ENCODE data around the gene TENM4.
A peak's percentile ranks its signal among the peaks of the same experiment; 100 is the strongest.

Gene TENM4

DNA sequence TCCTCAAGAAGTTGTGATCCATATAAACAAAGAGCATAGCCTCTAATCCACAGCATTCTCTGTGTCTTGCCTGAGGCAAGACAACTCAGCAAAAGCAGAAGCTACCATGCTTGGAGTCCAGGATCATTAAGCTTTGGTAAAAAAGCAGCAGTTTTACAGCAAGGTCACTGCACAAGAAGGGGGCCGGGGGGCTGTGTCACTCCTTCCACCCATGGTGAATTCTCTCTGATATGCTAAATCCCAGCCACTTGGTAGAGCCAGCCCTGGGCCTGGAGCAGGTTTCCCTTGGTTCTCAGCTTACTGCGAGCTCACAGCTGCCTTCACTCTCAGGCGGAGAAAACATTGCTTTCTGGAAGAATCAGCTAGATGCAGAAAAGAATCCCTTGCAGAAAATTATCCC, 144.7 kb downstream of the TENM4 start:
- no peak for DNase-seq (ENCODE audit: low spot score)

DNA sequence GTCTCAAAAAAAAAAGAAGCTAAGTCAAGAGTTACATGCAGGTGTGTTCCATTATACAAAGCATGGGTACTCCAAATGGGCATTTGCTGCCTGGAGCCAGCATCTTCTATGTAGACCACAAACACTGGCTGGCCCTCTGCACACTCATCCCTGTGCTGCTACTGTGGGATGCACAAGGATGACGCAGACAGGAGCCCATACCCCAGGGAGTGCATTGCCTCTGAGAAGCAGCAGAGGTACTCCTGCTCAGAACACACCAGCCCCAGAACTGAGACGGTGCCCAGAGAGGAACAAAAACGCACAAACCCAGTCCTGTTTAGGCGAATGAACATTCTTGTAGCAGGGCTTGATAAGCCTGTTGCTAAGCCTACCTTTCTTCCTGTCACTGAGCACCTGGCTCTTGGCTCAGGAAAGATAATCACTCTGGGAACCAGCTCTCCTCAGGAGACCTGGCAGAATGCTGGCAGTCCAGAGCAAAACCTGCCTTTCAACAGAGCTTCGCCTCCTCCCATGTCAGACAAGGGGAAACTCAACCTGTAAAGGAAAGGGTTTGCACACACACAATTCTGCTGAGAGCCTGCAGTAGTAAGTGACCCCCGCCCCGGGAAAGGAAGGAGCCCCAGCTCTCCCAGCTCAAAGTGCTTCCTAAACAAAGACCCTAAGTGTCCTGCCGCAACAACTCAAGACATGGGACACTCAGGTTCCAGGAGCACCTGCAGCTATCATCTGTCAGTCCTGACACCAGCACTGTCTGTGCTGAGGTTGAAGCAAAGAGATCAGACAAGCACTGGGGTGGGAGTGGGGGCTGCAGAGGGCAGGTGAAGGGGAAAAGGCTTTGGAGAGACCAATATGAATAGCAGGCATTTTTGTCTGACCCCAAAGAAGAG, 145.7 kb downstream of the TENM4 start:
- no peak for DNase-seq (ENCODE audit: low spot score)

DNA sequence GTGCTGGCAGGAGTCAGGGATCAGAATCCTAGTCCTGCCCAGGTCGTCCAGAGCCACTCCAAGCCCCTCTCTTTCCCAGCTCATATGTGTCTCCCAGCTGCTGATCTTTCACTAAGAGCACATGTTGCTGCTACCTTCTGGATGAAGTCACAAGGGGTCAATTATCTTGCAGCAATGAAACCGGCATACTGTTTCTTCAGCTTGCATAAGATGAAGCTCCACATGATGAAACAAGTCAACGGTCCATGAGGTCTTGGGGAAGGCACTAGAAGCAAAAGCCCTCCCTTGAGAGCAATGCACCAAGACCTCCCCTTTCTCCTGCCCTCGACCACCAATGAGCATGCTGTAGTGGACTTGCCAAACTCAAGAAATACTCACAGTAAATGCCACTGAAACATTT, 148.9 kb downstream of the TENM4 start:
- no peak for DNase-seq (ENCODE audit: low spot score)

DNA sequence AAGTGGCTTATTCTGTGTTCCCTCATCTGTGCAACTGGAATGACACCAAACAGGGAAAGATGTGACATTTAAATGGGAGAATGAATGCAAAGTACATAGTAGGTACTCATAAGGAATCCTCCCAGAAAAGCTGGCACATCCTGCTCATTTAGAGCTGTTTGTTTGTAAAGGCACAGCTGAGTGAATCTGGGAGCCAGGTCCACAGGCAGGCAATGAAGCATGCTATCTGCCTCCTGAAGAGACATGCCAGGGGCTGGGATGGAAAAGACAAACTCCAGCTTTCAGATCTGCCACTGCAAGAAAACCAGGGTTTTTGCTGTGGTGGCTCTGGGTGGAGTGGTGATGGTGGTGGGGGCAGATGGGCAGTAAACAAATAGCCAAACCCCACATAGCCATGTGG, 150.1 kb downstream of the TENM4 start:
- DNase-seq (ENCODE audit: low spot score) = no peak

DNA sequence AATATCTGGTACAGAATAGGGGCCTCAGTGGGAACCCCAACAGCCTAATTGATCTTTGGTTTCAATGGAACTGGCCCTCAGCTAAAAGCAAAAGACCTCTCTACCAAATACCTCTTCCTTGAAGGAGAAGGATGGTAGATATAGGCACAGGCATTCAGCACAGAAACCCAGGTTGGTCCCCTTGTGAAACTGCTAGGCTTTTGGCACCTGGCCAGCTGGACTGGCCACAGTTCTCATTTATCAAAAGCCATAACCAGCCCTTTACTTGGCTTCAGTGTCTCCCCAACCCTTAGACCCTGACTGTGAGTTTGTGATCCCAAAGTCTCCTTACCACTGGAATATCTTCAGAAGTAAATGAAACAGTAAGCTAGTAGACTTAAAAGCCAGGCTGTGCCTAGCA, 152.9 kb downstream of the TENM4 start:
- no peak for DNase-seq (ENCODE audit: low spot score)

DNA sequence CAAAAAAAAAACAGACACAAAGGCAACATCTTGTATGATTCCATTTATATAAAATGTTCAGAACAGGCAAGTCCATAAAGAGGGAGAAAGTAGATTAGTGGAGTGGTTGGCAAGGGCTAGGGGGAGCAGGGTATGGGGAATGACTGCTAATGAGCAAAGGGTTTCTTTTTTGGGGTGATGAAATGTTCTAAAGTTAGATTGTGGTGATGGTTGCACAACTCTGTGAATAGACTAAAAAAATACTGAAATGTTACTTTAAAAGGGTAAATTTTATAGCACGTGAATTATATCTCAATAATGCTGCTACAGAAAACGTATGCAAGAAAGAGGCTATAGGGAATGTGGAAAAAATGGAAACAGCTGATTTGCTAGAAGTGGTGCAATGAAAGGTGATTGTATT, 155.1 kb downstream of the TENM4 start:
- no peak for DNase-seq (ENCODE audit: low spot score)

DNA sequence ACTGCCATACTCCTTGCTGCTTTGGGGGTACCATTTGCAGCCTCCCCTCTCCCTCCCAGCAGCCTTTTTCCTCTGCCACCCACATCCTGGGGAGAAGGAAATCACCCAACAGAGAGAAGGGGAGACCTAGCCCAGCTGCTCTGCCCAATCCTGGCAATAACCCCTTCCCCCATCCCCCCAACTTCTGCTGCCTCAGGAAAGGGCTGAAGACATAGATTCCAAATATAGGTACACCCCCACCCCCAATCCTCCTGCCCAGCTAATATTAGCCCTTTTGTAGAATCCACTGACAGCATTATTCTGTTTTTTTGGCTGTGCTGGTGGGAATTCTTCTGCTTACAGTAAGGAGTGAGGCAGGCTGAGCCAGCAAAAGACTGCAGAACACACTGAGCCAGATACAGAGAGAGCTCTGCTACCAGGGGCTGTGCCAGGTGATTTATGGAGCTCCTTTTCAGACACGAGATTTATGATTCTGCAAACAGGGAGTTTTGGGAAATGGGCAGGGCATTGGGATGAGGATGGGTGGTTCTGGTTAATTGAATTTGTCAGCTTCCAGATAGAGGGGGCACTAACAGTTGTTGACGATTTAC, 164.0 kb downstream of the TENM4 start:
- DNase-seq (ENCODE audit: low spot score) = no peak

DNA sequence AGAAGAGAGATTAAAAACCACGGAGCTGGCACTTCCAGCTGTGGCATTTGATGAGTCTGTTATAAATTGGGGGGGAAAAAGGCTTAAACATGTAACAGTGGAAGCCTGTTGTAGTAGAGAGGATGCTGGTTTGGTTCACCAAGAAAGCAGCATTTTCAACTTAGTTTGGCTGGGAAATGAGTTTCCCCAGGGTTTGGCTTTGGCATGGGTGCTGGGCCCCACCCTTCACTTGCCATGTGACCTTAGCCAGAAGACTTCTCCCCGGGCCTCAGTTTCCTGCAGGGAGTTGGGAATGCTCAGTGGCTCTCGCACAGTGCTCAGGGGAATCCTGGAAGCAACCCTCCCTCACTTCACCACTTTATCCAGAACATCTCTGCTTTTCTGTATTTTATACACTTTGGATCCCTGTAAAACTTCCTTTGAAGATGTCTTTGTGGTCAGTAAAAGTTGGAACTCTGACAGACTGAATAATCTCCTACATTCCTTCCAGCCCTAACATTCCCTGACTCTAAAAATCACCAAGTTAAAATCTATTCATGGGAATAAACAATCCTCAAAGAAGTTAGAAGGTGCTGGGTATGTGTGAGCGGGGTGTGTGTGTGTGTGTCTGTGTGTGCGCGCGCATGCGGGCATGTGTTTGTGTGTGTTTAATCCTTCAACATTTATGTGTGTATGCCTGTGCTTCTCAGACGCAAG, 166.0 kb downstream of the TENM4 start:
- peak; percentile 18 for DNase-seq (ENCODE audit: low spot score)

DNA sequence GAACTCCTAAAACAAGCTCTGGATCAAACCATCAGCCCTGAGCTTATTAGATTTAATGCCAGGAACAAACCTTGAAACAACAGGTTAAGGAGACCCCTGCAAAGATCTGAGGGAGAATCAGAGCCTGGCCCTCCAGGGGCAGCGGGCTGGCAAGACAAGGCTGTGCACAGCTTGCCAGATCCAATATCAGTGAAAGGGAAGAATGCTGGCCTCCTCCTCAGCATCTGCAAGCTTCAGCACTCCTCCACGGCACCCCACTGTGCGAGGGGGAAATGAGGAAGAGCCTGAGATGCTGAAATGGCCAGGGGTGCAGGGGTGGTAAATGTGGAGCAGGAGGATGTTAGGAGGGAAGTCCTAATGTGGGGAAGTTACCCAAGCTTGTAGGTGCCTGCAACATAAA, 167.0 kb downstream of the TENM4 start:
- no peak for DNase-seq (ENCODE audit: low spot score)

DNA sequence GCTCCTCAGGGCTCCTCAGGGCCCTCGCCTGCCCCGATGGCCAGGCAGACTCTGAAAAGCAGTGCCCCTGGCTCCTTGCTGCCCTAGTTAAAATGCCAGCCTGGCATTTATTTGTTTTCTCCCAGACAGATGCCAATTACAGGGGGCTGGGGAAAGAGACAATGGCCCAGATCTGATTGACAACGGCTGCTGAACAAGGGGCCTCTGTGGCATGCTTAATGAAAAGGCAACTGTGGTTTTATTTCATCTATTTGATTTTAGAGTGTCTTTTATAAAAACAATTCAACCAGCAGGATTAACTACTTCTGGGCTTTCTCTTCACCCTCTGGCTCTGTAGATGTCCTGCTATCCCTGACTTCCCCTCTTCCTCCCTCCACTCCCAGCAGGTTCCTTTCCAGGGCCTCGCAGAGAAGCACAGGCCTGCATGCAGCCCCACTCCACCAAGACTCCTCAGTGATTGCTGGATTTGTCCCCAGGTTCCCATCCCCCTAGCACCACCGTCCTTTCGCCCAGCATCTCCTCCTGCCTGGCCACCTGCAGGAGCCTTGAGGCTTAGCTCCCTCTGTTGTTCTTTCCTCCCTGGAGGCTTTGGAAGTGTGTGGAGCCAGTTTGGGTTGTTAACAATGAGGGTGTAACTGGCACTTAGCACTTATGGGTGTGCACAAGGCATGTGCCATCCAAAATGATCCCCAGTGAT, 171.1 kb downstream of the TENM4 start:
- no peak for DNase-seq (ENCODE audit: low spot score)

DNA sequence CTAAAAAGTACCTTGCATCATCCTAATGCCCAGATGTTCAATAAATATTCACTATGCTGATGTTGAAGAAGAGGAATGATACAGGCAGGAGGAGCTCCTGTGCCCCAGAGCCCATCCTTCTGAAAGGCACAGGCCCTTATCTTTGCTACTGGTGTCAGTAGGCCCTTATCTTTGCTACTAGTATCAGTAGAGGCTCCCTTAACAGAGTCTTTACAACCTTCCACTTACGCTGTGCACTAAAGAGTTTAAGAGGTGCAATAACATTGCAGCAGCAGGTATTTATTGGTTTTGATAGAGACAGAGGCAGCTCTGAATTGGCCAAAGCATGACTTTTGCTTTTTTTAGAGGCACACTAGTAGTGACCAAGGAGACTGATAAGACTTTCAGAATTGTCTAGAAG, 174.4 kb downstream of the TENM4 start:
- DNase-seq (ENCODE audit: low spot score) = no peak

DNA sequence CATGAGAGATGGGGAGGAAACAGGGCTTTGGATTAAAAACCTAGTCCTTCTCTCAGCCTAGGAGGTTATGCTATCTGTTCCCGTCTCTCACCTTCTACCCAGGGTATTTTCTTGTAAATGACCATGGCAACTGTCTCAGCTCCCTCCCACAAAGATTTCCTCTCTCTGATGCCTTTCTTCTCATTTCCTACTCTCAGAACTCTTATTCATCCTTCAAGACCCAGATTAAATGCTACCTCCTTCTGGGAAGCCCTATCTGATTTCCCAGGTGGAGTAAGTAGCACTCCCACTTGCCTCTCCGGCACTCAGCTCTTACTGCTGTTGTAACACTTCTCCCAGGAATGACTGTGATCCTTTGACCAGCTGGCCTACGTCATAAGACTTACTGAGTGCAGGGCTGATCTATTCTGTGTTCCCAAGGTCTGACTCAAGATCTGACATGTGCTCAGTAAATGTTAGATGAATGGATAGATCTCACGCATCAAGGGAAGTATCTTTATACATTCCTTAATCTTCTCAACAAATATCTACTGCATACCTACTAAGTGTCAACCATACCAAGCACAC, 175.0 kb downstream of the TENM4 start:
- peak; percentile 27 for DNase-seq (ENCODE audit: low spot score)

DNA sequence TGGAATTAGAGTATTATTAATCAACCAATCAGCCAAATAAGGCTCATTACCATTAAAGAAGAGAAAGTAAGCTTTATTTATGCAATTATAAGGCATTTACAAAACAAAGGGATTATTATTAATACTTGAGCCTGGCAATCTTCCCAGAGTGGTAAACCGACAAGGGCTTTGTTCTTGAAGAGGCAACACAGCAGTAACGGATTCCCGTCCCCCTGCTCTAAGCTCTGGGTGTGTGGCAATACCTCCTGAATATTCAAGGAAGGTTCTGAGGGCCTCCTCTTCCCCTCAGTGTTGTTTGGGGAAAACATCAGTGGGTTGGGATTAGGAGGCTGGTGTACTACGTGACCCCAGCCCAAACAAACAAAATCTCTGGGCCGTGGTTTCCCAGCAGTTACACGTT, 176.5 kb downstream of the TENM4 start:
- DNase-seq (ENCODE audit: low spot score) = no peak

DNA sequence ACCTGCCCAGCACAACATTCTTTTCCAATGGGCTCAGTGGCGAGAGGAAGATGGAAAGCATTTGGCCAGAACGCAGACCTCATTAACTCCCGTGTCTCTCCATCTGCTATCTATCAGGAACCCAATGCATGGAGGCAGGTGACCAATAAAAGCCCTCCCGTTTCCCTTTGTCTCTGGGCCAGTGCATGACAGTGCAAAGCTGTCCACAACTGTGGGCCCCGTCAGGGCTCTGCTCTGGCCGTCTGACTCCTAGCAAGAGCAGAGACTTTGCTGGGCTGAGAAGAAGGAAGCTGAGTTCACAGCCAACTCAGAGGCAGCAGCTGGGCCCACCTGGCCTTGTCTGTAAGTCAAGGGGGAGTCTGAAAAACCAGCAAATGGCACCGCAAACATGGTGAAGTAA, 177.8 kb downstream of the TENM4 start:
- DNase-seq (ENCODE audit: low spot score) = no peak

DNA sequence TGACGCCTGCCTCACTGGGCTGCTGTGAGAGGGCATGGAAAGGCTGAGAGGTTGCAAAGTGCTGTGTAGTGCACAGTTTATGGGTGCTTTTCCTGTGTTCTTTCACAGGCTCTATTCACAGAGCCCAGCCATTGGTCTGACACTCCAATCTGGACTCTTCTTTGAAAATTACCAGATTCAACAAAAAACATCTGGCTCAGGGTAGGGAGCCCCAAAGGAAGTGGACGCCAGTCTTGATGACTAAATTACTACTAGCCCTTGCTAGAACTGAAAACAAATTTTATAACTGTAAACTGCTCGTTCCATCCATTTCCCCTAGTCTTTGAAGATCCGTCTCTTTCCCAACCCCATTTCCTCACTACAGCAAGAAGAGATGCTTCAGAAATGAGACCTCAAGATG, 178.6 kb downstream of the TENM4 start:
- DNase-seq (ENCODE audit: low spot score) = no peak

DNA sequence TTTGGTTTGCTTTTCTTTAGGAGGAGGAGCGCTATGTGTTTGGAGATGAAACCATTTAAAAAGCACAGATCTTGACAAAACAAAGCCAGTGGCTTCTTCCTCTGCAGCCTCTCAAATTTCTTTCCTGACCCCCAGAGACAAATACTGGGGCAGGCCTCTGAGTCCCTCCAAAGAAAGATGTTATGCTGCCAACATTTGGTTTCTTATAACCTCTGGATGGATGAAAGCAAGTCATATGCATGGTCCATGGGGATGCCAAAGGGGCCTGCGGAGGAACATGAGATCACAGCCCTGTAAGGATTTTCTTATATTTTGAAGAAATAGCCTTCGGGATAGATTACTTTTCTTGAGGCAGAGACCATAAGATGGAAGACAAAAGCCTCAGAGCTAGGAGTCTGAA, 179.1 kb downstream of the TENM4 start:
- no peak for DNase-seq (ENCODE audit: low spot score)

DNA sequence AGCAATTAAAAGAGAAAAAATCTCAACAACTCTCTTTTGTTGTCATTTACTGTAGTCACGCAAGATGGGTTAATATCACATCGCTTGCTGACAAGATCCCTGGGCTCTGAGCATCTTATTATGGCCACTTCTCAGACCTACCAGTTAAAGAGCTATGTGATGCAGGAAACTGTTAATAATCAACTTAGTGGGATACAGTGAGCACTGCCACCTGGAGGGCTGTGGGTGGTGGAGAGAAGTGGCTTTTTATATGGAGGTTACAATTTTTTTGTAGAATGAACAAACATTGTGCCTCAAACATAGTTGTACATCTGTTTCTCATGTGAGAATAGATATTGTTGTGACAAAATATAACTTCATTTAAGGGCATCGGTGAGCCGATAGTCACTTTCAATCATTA, 181.0 kb downstream of the TENM4 start:
- DNase-seq (ENCODE audit: low spot score) = no peak

DNA sequence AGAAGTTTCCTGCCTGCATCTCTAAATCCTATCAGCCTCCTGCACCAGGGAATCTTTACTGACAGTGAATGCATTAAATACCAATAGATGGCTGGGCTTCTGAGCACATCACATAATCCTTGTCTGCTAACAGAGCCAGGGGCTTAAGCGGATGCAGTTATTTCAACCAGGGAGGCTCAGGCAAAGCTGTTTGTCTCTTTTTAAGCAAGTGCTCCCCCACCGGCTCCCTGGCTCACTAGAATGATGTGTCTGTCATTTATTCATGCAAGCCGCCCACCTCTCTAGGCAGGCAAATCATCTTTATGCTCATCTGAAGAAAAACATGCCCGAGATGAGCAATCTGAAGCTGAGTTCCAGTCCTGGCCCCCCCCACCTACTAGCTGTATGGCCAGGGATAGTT, 182.3 kb downstream of the TENM4 start:
- no peak for DNase-seq (ENCODE audit: low spot score)

DNA sequence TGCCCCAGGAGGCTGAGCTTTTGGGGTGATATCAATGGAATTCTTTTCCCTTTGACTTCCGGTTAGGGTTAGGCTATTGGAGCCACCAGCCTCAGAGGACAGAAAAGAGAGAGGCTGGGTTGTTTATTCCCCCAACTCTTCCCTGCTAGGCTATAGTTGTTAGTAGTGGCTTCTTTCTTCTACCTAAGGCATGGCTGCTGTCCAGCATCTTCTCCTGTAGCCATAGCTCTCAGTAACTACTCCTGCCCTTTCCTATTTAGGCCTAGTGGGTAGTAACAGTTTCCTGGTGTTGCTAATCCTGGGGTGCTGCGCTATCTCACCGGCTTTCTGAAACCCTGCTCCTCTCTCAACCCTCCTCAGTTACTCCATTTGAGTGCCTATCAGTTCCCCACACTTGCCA, 184.9 kb downstream of the TENM4 start:
- DNase-seq (ENCODE audit: low spot score) = no peak

DNA sequence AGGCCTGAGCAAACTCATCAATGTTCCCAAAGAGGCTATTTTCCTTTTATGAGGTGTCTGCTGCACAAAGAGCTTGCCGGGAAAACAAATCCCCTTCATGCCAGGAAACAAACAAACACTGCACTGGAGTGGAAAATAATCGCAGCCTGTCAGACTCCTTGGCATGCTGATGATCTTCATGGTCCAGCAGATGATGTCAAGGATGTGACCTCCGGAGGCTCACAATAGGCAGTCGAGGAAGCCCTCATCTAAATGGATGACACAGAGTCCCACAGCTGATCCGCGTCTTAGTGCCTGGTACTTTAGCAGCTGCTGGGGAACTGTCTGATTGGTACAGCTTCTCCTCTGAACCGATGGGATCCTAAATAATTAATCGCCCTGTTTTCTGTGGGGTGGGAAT, 187.6 kb downstream of the TENM4 start:
- no peak for DNase-seq (ENCODE audit: low spot score)

DNA sequence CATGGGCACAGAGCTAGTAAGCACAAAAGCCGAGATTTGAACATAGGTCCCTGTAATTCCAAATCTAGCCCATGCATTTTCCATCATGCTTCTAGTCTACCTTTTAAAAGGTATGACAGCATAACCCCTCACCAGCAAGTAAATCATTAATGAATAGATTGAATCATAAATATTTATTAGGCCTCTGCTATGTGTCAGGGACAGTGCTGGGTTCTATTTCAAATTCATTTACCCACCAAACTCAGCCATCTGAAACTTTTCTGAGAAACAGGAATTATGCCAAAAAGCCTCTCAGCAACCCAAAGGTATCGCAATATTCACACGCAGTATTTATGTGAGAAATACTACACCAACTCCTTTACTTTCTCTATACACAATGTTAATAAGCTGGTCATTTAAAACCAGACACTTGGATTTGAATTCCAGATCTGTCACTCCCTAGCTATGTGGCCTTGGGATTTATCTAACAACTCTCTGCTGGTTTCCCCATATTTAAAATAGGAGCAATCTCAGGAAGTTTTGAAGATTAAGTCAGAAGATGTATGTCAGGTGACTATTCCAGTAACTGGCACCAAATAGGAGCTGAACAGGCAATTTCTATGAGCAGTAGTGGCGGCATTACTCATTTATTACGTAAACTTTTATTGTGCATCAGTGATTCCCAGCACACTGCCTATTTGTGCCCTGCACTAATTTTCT, 191.4 kb downstream of the TENM4 start:
- no peak for DNase-seq (ENCODE audit: low spot score)

DNA sequence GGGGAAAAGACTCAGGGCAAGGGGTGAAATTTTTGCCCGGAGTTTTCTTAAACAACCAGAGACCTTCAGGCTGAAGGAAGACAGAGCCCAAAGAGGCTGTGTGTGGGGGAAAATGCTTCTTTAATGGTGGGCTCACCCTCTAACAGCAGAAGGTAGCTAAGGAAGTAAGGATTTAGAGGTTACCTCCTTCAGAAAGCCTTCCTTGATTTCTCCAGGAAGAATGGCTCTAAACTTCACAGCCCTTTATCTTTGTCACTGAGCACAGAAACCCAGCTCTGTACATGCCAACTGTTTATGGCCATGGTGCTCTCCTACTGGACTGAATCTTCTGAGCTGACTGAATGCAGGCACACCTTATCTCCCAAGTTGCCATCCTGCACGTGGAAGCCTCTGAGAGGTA, 196.0 kb downstream of the TENM4 start:
- DNase-seq (ENCODE audit: low spot score) = no peak

All from AG08396 (cell line).